Measurements from ENCODE around the gene CLIP2. TPM values are rescaled to one million over a fixed set of nuclear protein-coding genes. Genes with fewer than 3 reads are reported as not detected.
"Not testable (repeated sequence)": the region's sequence is repeated elsewhere in the genome, so short reads cannot be mapped to it uniquely, and the experiment has no call there.

CLIP2 gene
- total RNA-seq, 1 donor from 2014 or later, result 40.7 TPM

DNA sequence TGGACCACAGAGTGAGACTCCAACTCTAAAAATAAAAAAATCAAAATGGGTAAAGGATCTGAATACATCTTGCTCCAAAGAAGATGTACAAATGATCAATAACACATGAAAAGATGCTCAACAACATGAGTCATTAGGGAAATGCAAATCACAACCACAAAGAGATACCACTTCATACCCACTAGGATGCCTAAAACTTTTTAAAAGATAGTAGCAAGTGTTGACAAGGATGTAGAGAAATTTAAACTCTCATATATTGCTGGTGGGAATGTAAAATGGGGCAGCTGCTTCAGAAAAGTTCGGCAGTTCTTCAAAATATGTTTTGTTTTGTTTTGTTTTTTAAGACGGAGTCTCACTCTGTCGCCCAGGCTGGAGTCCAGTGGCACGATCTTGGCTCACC lies 118.8 kb downstream of the CLIP2 start:
- no peak for DNase-seq

DNA sequence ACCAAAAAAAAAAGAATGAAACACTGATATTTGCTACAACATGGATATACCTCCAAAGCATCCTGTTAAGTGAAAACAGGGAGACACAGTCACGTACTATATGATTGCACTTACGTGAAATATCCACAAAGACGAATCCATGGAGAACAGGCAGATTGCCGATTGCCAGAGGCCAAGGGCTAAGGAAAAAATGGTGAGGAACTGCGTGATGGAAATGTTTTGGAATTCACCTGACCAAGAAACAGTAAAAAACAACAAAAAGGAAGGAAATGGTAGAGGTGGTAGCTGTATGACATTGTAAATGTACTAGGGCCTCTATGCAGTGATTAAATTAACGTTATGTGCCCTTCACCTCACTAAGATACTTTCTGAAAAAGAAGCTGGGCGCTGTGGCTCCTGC lies 120.4 kb downstream of the CLIP2 start:
- DNase-seq, result peak; percentile 35

DNA sequence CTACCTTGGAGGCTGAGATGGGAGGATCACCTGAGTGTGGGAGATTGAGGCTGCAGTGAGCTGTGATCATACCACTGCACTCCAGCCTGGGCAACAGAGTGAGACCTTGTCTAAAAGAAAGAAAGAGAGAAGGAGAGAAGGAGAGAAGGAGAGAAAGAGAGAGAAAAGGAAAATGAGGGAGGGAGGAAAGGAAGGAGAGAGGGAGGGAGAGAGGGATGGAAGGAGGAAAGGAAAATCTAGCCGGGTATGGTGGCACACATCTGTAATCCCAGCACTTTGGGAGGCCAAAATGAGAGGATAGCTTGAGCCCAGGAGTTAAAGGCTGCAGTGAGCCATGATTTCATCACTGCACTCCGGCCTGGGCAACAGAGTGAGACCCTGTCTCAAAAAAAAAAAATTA lies 121.6 kb downstream of the CLIP2 start:
- DNase-seq, result no peak

DNA sequence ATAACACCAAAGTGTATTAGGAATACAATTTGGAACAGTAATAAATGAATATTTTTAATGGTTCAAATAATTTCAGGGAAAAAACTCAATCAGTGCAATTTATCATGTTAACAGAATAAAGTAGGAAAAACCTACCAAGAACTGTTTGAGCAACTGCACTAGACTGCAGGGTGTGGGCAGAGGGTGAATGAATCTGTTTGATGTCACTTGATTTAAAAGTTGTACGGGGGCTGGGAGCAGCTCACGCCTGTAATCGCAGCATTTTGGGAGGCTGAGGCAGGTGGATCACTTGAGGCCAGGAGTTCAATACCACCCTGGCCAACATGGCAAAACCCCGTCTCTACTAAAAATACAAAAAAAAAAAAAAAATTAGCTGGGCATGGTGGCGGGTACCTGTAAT lies 122.4 kb downstream of the CLIP2 start:
- not testable (repeated sequence) for DNase-seq

DNA sequence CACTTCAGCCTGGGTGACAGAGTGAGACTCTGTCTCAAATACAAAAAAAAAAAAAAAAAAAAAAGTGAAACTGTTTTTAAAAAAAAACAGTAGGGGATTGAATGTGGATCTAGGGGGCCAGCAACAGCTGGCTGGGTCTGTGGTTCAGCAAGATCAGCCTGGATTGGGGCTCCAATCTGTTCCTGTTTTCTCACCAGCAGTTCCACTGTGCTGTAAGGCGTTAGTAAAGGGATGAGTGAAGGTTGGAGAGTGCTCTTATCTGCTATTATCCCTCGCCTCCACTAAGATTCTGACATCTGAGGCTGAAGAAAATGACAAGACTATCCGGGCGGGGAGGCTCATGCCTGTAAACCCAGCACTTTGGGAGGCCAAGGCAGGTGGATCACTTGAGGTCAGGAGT lies 122.8 kb downstream of the CLIP2 start:
- no peak for DNase-seq

DNA sequence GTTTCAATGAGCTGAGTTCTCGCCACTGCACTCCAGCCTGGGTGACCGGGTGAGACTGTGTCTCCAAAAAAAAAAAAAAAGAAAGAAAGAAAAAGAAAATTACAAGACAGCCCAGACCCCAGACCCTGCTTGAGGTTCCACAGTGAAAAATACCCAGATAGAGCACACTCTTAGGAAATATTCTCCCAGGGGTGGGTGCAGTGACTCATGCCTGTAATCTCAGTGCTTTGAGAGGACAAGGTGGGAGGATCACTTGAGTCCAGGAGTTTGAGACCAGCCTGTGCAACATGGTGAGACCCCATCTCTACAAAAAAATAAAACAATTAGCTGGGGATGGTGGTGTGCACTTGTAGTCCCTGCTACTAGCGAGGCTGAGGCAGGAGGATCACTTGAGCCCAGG lies 123.4 kb downstream of the CLIP2 start:
- no peak for DNase-seq

DNA sequence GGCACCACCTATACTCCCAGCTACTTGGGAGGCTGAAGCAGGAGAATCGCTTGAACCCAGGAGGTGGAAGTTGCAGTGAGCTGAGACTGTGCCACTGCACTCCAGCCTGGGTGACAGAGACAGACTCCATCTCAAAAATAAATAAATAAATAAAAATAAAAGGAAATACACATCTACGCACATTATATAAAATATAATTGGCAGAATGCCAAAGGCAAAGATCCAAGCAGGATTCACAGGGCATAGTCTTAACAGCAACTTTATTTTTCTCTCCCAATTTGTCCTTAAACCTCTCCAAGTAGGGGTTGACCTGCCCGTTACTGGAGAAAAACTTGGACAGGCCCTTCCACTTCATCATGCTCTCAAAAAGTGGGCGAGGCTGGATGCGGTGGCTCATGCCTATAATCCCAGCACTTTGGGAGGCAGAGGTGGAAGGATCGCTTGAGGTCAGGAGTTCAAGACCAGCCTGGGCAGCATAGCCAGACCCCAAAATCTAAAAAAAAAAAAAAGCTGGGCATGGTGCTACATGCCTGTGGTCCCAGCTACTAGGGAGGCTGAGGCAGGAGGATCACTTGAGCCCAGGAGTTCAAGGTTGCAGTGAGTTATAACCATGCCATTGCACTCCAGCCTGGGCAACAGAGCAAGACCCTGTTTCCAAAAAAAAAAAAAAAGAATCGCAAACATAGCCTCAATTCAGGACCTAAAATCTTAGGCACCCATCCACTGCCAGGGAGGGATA lies 125.6 kb downstream of the CLIP2 start:
- not testable (repeated sequence) for DNase-seq

DNA sequence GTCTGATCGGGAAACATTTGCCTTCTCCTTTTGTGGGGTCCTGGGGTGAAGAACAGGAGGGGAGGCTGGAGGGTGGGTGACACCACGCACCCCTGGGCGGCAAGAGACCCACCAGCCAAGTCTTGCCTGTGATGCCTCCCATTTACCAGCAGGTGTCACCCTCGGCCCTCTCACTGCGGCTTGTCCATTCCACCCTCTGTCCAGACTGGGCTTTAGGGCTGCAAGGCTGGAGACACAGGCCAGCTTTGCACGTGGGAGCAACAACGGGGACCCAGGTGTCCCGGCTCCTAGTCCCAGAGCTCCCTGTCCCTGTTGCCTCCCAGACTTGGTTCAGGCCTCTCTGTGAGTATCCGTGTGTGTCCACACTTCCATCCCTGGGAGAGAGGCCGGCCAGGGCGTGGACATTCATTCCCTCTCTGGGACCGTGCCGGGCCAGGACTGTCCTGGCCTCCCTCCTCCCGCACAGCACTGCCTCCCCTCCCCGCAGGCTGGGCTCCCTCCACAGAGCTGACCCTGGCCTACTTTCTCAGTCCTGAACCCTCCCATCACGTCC lies 128.3 kb downstream of the CLIP2 start:
- DNase-seq, result peak; percentile 80

DNA sequence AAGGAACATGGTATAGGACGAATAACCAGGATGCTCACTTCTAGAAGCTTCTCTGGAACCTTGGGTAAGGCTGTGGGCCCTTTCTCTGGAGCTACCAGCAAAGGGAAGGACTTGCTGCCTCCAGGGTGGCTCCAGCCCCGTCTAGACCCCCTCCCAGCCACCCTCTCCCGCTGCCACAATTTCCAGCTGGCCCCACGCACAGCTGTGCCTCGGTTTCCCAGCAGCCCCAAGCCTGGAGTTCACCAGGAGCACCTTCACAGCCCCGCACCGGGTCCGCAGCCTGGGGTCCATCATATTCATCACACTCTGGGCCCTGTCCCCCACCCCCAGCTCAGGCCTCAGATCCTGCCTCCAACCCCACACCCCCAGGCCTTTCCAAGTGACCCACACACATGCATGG lies 128.9 kb downstream of the CLIP2 start:
- no peak for DNase-seq

DNA sequence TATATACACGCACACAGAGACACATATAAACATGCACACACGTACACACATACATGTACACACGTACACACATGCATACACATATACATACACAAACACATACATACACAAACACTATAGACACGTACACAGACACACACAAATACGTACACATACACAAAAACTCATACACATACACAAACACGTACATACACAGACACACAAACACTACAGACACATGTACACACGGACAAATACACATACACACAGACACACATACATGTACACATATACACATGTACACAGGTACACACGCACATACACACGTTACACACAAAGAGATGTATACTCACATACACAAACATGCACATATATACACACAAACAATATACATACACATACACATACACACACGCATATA lies 129.3 kb downstream of the CLIP2 start:
- DNase-seq, result no peak

DNA sequence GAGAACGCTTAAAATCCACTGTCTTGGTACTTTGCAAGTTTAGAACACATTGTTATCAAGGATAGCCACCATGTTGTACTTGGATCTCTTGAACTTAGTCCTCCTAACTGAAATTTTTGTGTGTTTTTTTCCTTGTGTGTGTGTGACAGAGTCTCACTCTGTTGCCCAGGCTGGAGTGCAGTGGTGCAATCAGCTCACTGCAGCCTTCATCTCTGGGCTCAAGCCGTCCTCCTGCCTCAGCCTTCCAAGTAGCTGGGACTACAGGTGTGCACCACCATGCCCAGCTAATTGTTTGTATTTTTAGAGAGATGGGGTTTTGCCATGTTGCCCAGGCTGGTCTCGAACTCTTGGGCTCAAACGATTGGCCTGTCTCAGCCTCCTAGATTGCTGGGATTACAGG lies 130.0 kb downstream of the CLIP2 start:
- DNase-seq, result not testable (repeated sequence)

DNA sequence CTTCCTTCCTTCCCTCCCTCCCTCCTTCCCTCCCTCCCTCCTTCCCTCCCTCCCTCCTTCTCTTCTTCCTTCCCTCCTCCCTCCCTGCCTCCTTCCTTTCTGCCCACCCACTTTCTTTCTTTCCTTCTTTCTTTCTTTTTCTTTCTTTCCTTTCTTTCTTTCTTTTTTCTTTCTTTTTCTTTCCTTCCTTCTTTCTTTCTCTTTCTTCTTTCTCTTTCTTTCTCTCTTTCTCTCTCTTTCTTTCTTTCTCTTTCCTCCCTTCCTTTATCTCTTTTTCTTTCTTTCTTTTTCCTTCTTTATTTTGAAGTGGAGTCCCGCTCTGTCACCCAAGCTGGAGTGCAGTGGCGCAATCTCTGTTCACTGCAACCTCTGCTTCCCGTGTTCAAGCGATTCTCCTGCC lies 130.8 kb downstream of the CLIP2 start:
- no peak for DNase-seq

DNA sequence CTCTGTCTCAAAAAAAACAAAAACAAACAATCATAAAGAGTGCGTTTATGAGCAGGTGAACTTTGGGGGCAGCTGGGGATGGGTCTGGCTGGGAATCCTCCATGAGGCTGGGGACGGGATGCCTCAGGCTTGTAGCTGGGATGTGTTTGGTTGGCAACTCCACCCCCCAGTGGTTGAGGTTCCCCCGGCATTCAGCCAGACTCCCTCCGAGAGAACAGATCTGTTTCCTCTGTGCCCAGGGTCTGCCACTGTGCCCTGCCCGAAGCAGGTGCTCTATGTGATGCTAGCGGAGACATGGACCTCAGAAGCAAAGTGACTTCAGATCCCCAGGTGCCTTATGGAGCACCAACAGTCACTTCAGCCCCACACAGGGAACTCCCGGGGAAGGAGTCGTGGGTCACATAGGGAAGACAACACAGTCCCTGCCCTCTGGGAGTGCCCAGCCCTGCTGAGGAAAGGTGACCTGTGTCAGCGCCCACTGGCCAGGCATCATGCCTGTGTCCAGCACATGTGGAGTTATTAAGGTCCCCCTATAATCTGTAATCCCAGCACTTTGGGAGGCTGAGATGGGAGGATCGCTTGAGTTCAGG lies 135.2 kb downstream of the CLIP2 start:
- DNase-seq, result no peak

DNA sequence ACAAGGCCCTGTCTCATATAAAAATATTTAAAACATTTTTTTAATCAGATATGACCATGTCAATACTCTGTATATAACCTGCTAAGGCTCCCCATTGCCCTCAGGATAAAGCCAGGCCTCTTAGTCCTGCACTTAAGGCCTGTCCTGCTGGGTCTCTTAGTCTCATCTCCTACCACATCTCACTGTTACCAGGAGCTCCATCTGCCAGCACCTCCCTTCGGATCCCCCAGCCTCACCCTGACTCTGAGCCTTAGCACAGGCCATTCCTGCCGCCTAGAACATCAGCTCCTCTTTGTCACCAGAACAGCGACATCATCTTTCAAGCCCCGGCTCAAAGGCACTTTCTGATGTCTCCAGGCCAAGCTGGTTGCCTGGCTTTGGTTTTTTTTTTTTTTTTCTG lies 138.8 kb downstream of the CLIP2 start:
- no peak for DNase-seq

DNA sequence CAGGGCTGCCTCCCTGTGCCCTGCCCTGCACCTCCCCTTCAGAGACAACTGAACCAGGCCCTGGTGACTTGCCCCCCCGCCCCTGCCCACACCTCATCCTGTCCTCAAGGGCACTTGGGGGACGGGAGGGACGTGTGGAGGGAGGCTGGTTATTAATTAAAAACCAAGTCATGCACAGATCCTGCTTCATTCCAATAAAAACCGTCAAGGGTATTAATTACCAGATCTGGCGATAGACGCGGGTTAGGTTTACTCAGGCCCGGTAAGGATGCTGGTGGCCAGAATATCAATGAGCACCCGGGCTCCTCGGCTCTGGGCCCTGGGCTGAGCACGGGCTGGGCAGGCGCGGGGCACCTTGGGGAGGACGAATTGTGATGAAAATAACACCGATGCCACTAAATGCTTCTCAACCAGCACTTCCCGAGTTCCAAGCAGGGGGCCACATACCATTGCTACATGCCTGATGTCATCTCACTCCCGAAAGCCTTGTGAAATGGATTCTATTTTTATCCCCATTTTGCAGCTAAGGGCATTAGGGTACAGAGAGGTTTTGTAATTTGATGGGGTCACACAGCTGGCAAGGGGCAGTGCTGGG lies 140.0 kb downstream of the CLIP2 start:
- no peak for DNase-seq

DNA sequence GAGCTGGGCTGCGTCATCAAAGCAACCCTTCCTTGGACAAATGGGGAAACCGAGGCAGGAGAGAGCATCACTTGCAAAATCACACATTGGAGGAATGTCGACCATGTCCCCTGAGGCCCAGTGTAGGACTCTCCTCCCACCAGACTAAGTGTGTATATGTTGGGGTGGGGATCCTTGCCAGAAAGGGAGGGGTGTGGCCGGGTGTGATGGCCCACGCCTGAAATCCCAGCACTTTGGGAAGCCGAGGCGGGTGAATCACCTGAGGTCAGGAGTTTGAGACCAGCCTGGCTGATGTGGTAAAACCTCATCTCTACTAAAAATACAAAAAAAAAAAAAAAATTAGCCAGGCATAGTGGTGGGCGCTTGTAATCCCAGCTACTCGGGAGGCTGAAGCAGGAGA lies 141.2 kb downstream of the CLIP2 start:
- not testable (repeated sequence) for DNase-seq

DNA sequence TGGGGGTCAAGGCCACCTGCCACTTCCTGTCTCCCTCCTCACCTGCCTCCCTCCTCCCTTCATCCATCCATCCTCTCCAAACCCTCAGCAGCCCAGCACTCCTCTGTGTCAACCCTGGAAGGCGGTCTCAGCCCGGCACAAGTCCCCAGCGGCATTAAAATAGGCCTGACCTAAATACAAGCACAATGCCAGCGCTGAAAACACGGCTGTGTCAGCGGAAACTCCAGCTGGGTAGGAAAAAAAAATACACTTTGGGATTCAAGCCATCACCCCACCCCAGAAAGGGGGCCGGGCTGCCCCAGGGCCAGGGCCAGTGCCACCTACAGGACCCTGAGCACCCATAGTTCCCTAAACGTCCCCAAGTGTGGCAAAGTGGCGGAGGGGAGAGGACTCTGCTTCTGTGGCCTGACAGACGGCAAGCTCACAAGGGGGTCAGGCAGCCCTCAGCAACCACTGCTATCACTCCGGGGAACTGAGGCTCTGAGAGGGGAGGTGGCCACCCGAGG lies 141.8 kb downstream of the CLIP2 start:
- DNase-seq, result no peak

DNA sequence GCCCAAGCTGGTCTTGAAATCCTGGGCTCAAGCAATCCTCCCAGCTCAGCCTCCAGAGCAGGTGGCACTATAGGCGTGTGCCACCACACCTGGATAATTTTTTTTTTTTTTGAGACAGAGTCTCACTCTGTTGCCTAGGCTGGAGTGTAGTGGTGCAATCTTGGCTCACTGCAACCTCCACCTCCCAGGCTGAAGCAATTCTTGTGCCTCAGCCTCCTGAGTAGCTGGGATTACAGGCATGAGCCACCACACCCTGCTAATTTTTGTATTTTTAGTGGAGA lies 148.0 kb downstream of the CLIP2 start:
- DNase-seq, result not testable (repeated sequence)

DNA sequence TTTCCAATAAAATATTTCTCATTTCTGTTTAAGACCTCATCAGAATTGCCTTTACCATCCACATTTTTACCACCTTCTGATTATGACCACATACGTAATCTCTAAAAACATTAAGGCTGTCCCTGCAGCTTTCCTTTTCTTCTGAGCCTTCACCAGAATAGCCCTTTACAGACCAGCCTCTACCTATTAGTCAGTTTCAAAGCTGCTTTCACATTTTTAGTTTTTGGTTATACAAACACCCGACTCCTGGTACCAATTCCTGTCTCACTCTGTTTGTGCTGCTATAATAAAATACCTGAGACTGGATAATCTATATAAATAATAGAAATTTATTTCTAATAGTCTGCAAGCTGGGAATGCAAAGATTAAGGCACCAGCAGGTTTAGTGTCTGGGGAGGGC lies 149.1 kb downstream of the CLIP2 start:
- DNase-seq, result no peak

DNA sequence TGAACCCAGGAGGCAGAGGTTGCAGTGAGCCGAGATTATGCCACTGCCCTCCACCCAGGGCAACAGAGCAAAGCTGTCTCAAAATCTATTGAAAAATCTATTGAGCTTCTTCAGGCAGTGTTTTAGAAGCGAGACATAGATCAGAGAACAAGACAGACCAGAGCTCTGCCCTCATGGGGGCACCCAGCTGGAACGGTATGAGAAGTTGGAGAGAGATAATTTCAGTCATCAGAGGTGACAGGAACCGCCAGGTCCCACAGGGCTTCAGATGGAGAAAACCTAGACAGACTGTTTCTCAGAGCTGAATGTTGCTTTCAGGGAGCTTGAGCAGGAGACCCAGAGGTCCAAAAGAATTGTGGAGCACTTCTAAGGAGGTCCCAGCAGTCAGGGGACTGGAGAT lies 150.3 kb downstream of the CLIP2 start:
- DNase-seq, result no peak

DNA sequence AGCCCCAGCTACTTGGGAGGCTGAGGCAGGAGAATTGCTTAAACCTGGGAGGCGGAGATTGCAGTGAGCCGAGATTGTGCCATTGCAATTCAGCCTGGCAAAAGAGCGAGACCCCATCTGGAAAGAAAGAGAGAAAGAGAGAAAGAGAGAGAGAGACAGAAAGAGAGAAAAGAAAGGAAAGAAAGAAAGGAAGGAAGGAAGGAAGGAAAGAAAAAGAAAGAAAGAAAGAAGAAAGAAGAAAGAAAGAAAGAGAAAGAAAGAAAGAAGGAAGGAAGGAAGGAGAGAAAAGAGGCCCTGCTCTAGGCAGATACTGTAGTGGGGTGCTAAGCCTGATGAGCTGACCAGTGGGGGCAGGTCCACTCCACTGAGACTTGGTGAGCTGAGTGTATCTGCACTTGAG lies 150.9 kb downstream of the CLIP2 start:
- DNase-seq, result not testable (repeated sequence)

DNA sequence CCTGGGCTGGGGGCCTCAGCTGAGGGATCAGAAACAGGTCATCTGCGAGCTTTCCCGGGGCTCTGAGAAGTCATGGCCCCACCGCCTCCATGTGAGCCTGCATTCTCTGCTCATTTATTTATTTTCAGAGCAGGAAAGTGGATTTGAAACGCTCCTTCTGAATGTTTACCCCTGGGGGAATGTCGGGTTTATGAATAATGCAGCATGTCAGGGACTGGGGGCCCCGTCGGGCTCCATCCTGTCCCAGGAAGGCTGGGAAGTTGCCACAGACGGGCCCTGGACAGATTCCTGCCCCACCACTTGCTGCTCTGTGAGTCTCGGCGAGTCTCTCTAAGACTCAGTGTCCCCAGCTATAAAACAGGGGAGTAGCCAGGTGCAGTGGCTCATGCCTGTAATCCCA lies 152.6 kb downstream of the CLIP2 start:
- DNase-seq, result no peak

DNA sequence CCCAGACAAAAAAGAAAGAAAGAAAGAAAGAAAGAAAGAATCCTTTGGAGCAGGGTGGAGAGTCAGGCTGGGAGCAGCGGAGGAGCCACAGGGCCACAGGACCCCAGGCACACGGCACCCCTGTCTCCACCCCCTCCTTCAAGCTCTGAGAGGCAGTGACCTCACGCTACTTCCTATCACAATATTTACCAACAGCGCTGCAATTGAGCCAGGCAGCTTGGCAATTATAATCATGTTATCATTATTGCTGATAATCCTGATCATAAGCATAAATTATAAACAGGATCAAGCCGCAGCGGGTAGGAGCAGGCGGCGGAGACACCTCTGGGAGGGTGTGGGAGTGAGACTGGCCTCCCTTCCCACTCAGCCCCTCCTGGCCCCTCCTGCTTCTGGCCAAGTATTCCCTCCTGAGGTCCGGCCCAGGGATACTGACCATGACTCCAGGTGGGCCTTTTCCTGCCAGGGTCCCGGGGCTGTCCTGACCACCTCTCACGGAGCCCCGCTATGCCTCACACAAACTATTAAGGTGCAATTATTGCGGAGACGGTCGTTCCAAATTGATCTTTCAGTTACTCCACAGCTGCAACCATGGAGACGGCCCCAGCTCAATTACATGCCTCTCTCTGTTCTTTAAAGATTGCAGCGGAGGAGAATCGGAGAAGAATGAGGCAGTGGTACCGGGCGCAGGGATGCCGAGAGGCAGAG lies 154.5 kb downstream of the CLIP2 start:
- no peak for DNase-seq
